Endothelial cell of umbilical vein (primary cell): ENCODE results near the gene NUMA1. TPM values are rescaled to one million over a fixed set of nuclear protein-coding genes. Genes with fewer than 3 reads are reported as not detected.

ENCODE experiments used
- BruUV-seq: library from RNA; stranded (reverse); fragments of 400-500 nt; replicated peaks from 2 replicates; lab custom pipeline; 2021; lab: Mats Ljungman, UMichigan
- CTCF ChIA-PET: fragments of 300-600, 350-600 bp; sonication (Branson Sonifier 250); formaldehyde crosslinking; loops from one replicate; lab custom pipeline; 2021; ENCODE audit warnings: antibody characterized with exemption, inconsistent platforms; lab: Charles Lee
- POLR2A ChIA-PET: fragments of 300-600, 350-600 bp; sonication (Branson Sonifier 250); formaldehyde crosslinking; loops from one replicate; lab custom pipeline; 2021; ENCODE audit warnings: antibody characterized with exemption, inconsistent platforms; lab: Charles Lee
- DNase-seq: peaks from one replicate; pipeline ENCODE4 v3.0.0-alpha.2; 2011; ENCODE audit warnings: low read depth, low spot score
- FAIRE-seq: peaks from 2 replicates; lab custom pipeline; 2011; peaks lifted over from hg19 to GRCh38; lab: Jason Lieb, UNC
- H2AFZ ChIP-seq: 2 replicates; pipeline ENCODE4 v1.6.0; 2012; ENCODE audit warnings: low read depth, low read length, control low read depth, inconsistent platforms
- H3K27ac ChIP-seq: 2 replicates; pipeline ENCODE4 v1.5.1; 2011; ENCODE audit warnings: low read depth, mild to moderate bottlenecking, control low read depth, low read length, moderate library complexity; ENCODE audit not compliant: insufficient read depth
- H3K27me3 ChIP-seq, 2 experiments: 2 replicates each; pipeline versions ENCODE4 v1.6.0 to v1.6.1; 2011; ENCODE audit warnings: low read length in 2 of 2, mixed read lengths in 1 of 2; ENCODE audit not compliant: control insufficient read depth in 2 of 2, insufficient read depth in 2 of 2
- H3K36me3 ChIP-seq, 2 experiments: 2 replicates in 1 of 2; 3 replicates in 1 of 2; pipeline ENCODE4 v1.5.1; 2011; ENCODE audit warnings: low read length in 2 of 2, mild to moderate bottlenecking in 1 of 2, moderate library complexity in 1 of 2; ENCODE audit not compliant: control insufficient read depth in 2 of 2, insufficient read depth in 2 of 2; ENCODE audit errors: extremely low read depth in 1 of 2
- H3K4me1 ChIP-seq: 3 replicates; pipeline ENCODE4 v1.5.1; 2011; ENCODE audit warnings: mild to moderate bottlenecking, low read length; ENCODE audit not compliant: control insufficient read depth, insufficient read depth; ENCODE audit errors: extremely low read depth
- H3K4me2 ChIP-seq: 2 replicates; pipeline ENCODE4 v1.6.1; 2011; ENCODE audit warnings: low read length, control low read depth, mixed read lengths; ENCODE audit not compliant: insufficient read depth
- H3K4me3 ChIP-seq, 3 experiments: fragments of 200-600 bp in 1 of 3; sonication (generic), shearing (Covaris generic) in 1 of 3; replicated peaks in 1 of 3; 2 replicates each; pipeline ENCODE4 v1.5.1; 2011 to 2016; ENCODE audit warnings: control low read depth in 3 of 3, low read length in 3 of 3, mild to moderate bottlenecking in 2 of 3, inconsistent platforms in 1 of 3, low read depth in 1 of 3, moderate library complexity in 1 of 3; ENCODE audit not compliant: insufficient read depth in 1 of 3
- H3K79me2 ChIP-seq: 2 replicates; pipeline ENCODE4 v1.6.0; 2012; ENCODE audit warnings: low read length, inconsistent platforms; ENCODE audit not compliant: control insufficient read depth, insufficient read depth
- H3K9ac ChIP-seq: replicated peaks from 2 replicates; pipeline ENCODE3; 2011; ENCODE audit warnings: low read length, control low read depth; ENCODE audit not compliant: insufficient read depth; ENCODE audit errors: extremely low read depth
- H3K9me1 ChIP-seq: replicated peaks from 3 replicates; pipeline ENCODE4 v1.6.0; 2011; ENCODE audit warnings: mild to moderate bottlenecking, low read length; ENCODE audit not compliant: control insufficient read depth, insufficient read depth; ENCODE audit errors: extremely low read depth
- H3K9me3 ChIP-seq: replicated peaks from 2 replicates; pipeline ENCODE4 v1.5.1; 2012; ENCODE audit warnings: low read length, inconsistent platforms; ENCODE audit not compliant: control insufficient read depth, insufficient read depth
- H4K20me1 ChIP-seq: replicated peaks from 2 replicates; pipeline ENCODE3; 2011; ENCODE audit warnings: mild to moderate bottlenecking, low read length; ENCODE audit not compliant: control insufficient read depth, insufficient read depth; ENCODE audit errors: extremely low read depth
- EZH2 ChIP-seq: IDR thresholded peaks from 2 replicates; pipeline ENCODE4 v1.6.1; 2012; ENCODE audit warnings: borderline replicate concordance, low read depth, mild to moderate bottlenecking, moderate library complexity, low read length, inconsistent platforms; ENCODE audit not compliant: severe bottlenecking
- FOS ChIP-seq: IDR thresholded peaks from 2 replicates; pipeline ENCODE4 v1.6.1; 2011; ENCODE audit warnings: mild to moderate bottlenecking, low read length, moderate library complexity, borderline replicate concordance; ENCODE audit not compliant: insufficient read depth
- GATA2 ChIP-seq: IDR thresholded peaks from 2 replicates; pipeline ENCODE4 v1.7.0; 2011; ENCODE audit warnings: low read depth, mild to moderate bottlenecking, moderate library complexity, mixed read lengths, low read length; ENCODE audit not compliant: insufficient read length, insufficient read depth
- JUN ChIP-seq: IDR thresholded peaks from 2 replicates; pipeline ENCODE4 v1.6.1; 2011; ENCODE audit warnings: borderline replicate concordance, low read depth; ENCODE audit not compliant: insufficient read length, insufficient read depth
- MYC ChIP-seq: IDR thresholded peaks from one replicate; pipeline ENCODE4 v1.6.1; 2011; ENCODE audit warnings: mild to moderate bottlenecking, low read depth, low read length
- POLR2A ChIP-seq: IDR thresholded peaks from 2 replicates; pipeline ENCODE4 v1.6.1; 2012; ENCODE audit warnings: low read depth, mild to moderate bottlenecking, control low read depth, low read length
- POLR2AphosphoS5 ChIP-seq: IDR thresholded peaks from 2 replicates; pipeline ENCODE4 v1.6.1; 2012; ENCODE audit warnings: low read depth, mild to moderate bottlenecking, control low read depth, low read length, moderate library complexity; ENCODE audit not compliant: insufficient read depth
- dilution Hi-C: fragments of 300-500 bp; cut with MboI; formaldehyde crosslinking; loops from one replicate; pipeline ENCODE4 v1.15.0; 2019; ENCODE audit warnings: low sequenced_read_pairs; ENCODE audit not compliant: extremely low pct_ligation_motif_present
- intact Hi-C: fragments of 100-400 bp; cut with micrococcal nuclease; formaldehyde crosslinking; loops from one replicate; pipeline ENCODE4 v1.10.0; 2022
- polyA plus RNA-seq, 4 experiments: library from polyadenylated mRNA; depleted of rRNA in 3 of 4; stranded (reverse) in 3 of 4; unstranded in 1 of 4; fragments of >200 nt; gene quantifications; 2 replicates each; pipeline versions ENCODE4 v1.2.1 to v1.2.3, GENCODE V29; 2011 to 2012; ENCODE audit warnings: missing spikeins in 1 of 4
- total RNA-seq: library from RNA; stranded (reverse); gene quantifications from 2 replicates; pipeline ENCODE4 v1.2.3, GENCODE V29; 2021
- TF ChIP-seq, protein P1 (sequence below): IDR thresholded peaks from 2 replicates; pipeline ENCODE4 v1.6.1; 2011; ENCODE audit not compliant: insufficient read depth, insufficient read length
- TF ChIP-seq, protein P2 (sequence below), 2 donors: IDR thresholded peaks; 1 replicate in 1 of 2; 2 replicates in 1 of 2; pipeline ENCODE4 v1.5.1; 2011; ENCODE audit warnings: low read length in 2 of 2, mild to moderate bottlenecking in 2 of 2, moderate library complexity in 2 of 2, control low read depth in 1 of 2, inconsistent platforms in 1 of 2, low read depth in 1 of 2; ENCODE audit not compliant: insufficient read depth in 1 of 2; ENCODE audit errors: extremely low read depth in 1 of 2

Gene NUMA1
- total and polyA plus RNA-seq, 2 donors (not counting 3 experiments of a cell fraction or from before 2014, with no cell fraction given): 120 to 164 TPM

DNA sequence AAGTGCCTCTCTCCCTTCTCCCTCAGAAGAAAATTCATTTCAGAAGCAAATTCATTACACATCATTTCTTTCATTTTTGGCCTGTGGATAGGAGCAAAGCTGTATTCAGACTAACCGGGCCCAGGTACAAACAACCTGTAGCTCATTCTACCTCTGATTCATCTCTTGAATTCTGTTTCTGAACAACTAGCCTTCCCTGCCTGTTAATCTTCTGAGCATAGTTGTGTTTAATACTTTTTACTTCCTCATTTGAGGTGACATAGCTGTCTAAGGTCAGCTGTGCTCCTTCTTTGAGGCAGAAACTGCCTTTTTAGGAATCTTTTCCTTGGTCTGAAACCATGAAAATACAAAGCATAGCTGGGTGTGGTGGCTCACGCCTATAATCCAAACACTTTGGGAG lies 94.2 kb downstream of the NUMA1 start:
- intact Hi-C loops: no loop called here
- DNase-seq (no peak), FAIRE-seq (no peak)
- Histone ChIP-seq H3K79me2 (peaks cover 40% of the 10 kb centered on the region), H2AFZ (no peak overlapping the region), H3K9me1 (no peaks in the 10 kb centered on the region), H3K9me3 (no peaks in the 10 kb centered on the region), H3K27me3 (no peaks in the 10 kb centered on the region), H3K4me3 (no peak overlapping the region), H3K27ac (no peak overlapping the region), H3K4me1 (no peaks in the 10 kb centered on the region), H3K9ac (no peak overlapping the region), H3K4me2 (no peak overlapping the region), H4K20me1 (no peaks in the 10 kb centered on the region), H3K36me3 (peaks cover 8 to 14% of the 10 kb centered on the region in 2 experiments)
- CTCF ChIA-PET: interaction anchor here (0.6 to 2.1 kb wide), 5 partner anchors 9 to 173 kb away, joined by 3 to 11 read pairs (median 3); no protein-coding TSS in a partner anchor
- no peak for TF ChIP-seq POLR2A
- TF ChIP-seq GATA2: no peak
- TF ChIP-seq, protein P1, sequence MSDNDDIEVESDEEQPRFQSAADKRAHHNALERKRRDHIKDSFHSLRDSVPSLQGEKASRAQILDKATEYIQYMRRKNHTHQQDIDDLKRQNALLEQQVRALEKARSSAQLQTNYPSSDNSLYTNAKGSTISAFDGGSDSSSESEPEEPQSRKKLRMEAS: no peak
- no peak for TF ChIP-seq EZH2
- TF ChIP-seq FOS: no peak
- TF ChIP-seq, protein P2, sequence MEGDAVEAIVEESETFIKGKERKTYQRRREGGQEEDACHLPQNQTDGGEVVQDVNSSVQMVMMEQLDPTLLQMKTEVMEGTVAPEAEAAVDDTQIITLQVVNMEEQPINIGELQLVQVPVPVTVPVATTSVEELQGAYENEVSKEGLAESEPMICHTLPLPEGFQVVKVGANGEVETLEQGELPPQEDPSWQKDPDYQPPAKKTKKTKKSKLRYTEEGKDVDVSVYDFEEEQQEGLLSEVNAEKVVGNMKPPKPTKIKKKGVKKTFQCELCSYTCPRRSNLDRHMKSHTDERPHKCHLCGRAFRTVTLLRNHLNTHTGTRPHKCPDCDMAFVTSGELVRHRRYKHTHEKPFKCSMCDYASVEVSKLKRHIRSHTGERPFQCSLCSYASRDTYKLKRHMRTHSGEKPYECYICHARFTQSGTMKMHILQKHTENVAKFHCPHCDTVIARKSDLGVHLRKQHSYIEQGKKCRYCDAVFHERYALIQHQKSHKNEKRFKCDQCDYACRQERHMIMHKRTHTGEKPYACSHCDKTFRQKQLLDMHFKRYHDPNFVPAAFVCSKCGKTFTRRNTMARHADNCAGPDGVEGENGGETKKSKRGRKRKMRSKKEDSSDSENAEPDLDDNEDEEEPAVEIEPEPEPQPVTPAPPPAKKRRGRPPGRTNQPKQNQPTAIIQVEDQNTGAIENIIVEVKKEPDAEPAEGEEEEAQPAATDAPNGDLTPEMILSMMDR (IDR thresholded peaks at IDR 0.05; ENCODE audit: extremely low read depth in 1 of 2, insufficient read depth in 1 of 2, low read depth in 1 of 2, low read length in 2 of 2): no peak
- TF ChIP-seq JUN: no peak
- no peak for TF ChIP-seq POLR2AphosphoS5
- TF ChIP-seq MYC: no peak
- BruUV-seq: no TSS peak
- POLR2A ChIA-PET: no interaction called here
- dilution Hi-C loops: no loop called here
